HEK293T (cell line): Measurements from ENCODE around the gene FTCDNL1.

Experiments used
- CTCF ChIA-PET: fragments of 350-600 bp; formaldehyde crosslinking; extraction: SDS; loops from one replicate; lab custom pipeline; 2021; ENCODE audit warnings: antibody characterized with exemption, inconsistent platforms; lab: Yijun Ruan, JAX
- POLR2A ChIA-PET: fragments of 350-600 bp; formaldehyde crosslinking; extraction: SDS; loops from one replicate; lab custom pipeline; 2020; ENCODE audit warnings: antibody characterized with exemption, inconsistent platforms; lab: Yijun Ruan, JAX
- DNase-seq: peaks from one replicate; pipeline ENCODE4 v3.0.0; 2012; ENCODE audit warnings: mixed read lengths; ENCODE audit errors: extremely low spot score
- ARNT ChIP-seq: fragments of 450-650 bp; IDR thresholded peaks from 2 replicates; pipeline ENCODE4 v1.6.1; 2017; ENCODE audit warnings: mild to moderate bottlenecking
- BHLHE40 ChIP-seq: fragments of 450-650 bp; IDR thresholded peaks from 2 replicates; pipeline ENCODE4 v1.6.1; 2016; ENCODE audit warnings: mild to moderate bottlenecking, moderate library complexity, borderline replicate concordance
- CTBP1 ChIP-seq: fragments of 450-650 bp; IDR thresholded peaks from 2 replicates; pipeline ENCODE4 v1.6.1; 2016; ENCODE audit warnings: borderline replicate concordance
- ELF4 ChIP-seq: fragments of 450-650 bp; IDR thresholded peaks from 2 replicates; pipeline ENCODE4 v1.6.1; 2017; ENCODE audit warnings: antibody characterized with exemption
- FOXA1 ChIP-seq: fragments of 450-650 bp; IDR thresholded peaks from 2 replicates; pipeline ENCODE4 v1.6.1; 2016; ENCODE audit warnings: mild to moderate bottlenecking
- FOXK2 ChIP-seq: fragments of 450-650 bp; IDR thresholded peaks from 2 replicates; pipeline ENCODE4 v1.6.1; 2016; ENCODE audit warnings: mild to moderate bottlenecking
- FOXM1 ChIP-seq: fragments of 450-650 bp; IDR thresholded peaks from 2 replicates; pipeline ENCODE4 v1.6.1; 2017; ENCODE audit warnings: mild to moderate bottlenecking, borderline replicate concordance
- HDGF ChIP-seq: fragments of 450-650 bp; IDR thresholded peaks from 2 replicates; pipeline ENCODE4 v1.6.1; 2017; ENCODE audit warnings: antibody characterized with exemption, borderline replicate concordance
- L3MBTL2 ChIP-seq: fragments of 450-650 bp; conservative IDR thresholded peaks from 2 replicates; pipeline ENCODE4 v1.6.1; 2016; ENCODE audit warnings: mild to moderate bottlenecking
- LEF1 ChIP-seq: fragments of 450-650 bp; IDR thresholded peaks from 2 replicates; pipeline ENCODE4 v1.6.1; 2017; ENCODE audit warnings: mild to moderate bottlenecking, borderline replicate concordance
- NFRKB ChIP-seq: fragments of 450-650 bp; IDR thresholded peaks from 2 replicates; pipeline ENCODE4 v1.6.1; 2016; ENCODE audit warnings: mild to moderate bottlenecking, moderate library complexity
- PKNOX1 ChIP-seq: fragments of 450-650 bp; IDR thresholded peaks from 2 replicates; pipeline ENCODE4 v1.6.1; 2016
- SP1 ChIP-seq: fragments of 450-650 bp; IDR thresholded peaks from 2 replicates; pipeline ENCODE4 v1.6.1; 2017
- SUZ12 ChIP-seq: fragments of 450-650 bp; IDR thresholded peaks from 2 replicates; pipeline ENCODE4 v1.6.1; 2016; ENCODE audit warnings: mild to moderate bottlenecking
- TARDBP ChIP-seq: fragments of 450-650 bp; IDR thresholded peaks from 2 replicates; pipeline ENCODE4 v1.6.1; 2016
- ZNF384 ChIP-seq: fragments of 450-650 bp; IDR thresholded peaks from 2 replicates; pipeline ENCODE4 v1.6.1; 2016

FTCDNL1 gene

GRCh38 chr2:199734651-199735050 is 116.3 kb downstream of the FTCDNL1 start:
- ChIA-PET CTCF (no interaction called here), POLR2A (no interaction called here)
- no peak for DNase-seq
- TF ChIP-seq TARDBP (no peak), ELF4 (no peak), NFRKB (no peak), CTBP1 (no peak), SP1 (no peak), HDGF (no peak), FOXK2 (no peak), ZNF384 (no peak), ARNT (no peak), L3MBTL2 (no peak), SUZ12 (no peak), LEF1 (no peak), FOXM1 (no peak), BHLHE40 (no peak)

DNA sequence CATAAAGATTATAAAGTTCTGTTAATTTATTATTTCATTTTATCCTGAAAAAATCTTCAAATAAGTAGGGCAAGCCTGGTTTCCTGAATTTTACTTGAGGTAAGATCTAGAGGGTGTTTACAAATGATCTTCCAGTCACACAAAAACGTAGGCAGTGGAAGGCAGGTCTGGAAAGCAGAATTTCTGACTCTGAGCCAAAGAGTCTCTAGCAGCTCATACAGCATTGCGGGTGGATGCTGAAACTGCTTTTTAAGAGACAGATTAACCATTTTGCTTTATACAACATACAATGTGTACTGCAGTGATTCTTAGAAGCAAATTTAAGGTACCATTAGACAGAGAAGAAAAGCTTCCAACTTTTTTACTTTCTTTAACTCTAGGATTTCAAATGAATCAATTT is 117.0 kb downstream of the FTCDNL1 start:
- CTCF ChIA-PET = no interaction called here

GRCh38 chr2:199727801-199728200 is 123.2 kb downstream of the FTCDNL1 start:
- no peak for DNase-seq

More for the DNA sequence above, 117.0 kb downstream of the FTCDNL1 start:
- no peak for DNase-seq
- POLR2A ChIA-PET = no interaction called here
- TF ChIP-seq SP1 (no peak), CTBP1 (no peak), SUZ12 (no peak), TARDBP (no peak), ELF4 (no peak), LEF1 (no peak), FOXA1 (no peak), BHLHE40 (no peak), ZNF384 (no peak), FOXK2 (no peak), NFRKB (no peak), ARNT (no peak), FOXM1 (no peak), PKNOX1 (no peak)

DNA sequence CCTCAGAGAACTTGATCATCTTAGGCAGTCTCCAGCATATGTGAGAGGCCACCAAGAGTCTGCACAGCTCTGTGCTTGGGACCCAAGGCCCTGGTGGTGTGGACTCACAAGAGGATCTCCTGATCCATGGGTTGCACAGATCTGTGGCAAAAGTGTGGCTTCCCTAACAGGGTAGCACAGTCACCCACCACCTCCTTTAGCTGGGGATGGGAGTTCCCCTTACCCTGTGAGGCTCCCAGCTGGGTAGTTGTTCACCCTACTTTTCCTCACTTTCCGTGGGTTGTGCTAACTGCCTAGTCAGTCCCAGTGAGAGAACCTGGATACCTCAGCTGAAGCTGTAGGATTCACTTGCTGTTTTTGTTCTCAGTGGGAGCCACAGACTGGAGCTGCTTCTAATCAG is 123.7 kb downstream of the FTCDNL1 start:
- ChIA-PET POLR2A (no interaction called here), CTCF (interaction anchor here (0.6 kb wide), 1 partner anchor 139 kb away, joined by 6 read pairs; no protein-coding TSS in a partner anchor)
- TF ChIP-seq HDGF (no peak), ZNF384 (no peak), SP1 (no peak)
- no peak for DNase-seq

More at GRCh38 chr2:199727801-199728200, 123.2 kb downstream of the FTCDNL1 start:
- no peak for TF ChIP-seq FOXK2
- ChIA-PET POLR2A (no interaction called here), CTCF (interaction anchor here (0.6 kb wide), 1 partner anchor 139 kb away, joined by 6 read pairs; no protein-coding TSS in a partner anchor)

DNA sequence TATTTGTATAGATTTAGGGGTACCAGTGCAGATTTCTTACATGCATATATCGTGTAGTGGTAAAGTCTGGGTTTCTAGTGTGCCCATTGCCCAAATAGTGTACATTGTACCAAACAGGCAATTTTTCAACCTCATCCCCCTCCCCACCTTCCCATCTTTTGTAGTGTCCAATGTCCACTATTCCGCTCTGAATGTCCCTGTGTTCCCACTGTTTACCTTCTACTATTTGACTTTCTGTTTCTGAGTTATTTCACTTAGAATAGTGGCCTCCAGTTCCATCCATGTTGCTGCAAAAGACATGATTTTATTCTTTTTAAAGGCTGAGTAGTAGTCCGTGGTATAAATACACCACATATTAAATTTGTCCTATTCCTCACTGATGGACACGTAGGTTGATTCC is 132.9 kb downstream of the FTCDNL1 start:
- POLR2A ChIA-PET = no interaction called here
- CTCF ChIA-PET = no interaction called here
- no peak for DNase-seq
- TF ChIP-seq BHLHE40 = no peak
- TF ChIP-seq SP1 = no peak
- no peak for TF ChIP-seq FOXA1
- TF ChIP-seq HDGF = no peak
- TF ChIP-seq ARNT = no peak
- no peak for TF ChIP-seq FOXK2
- TF ChIP-seq L3MBTL2 = no peak
- TF ChIP-seq SUZ12 = no peak
- no peak for TF ChIP-seq CTBP1
- no peak for TF ChIP-seq ZNF384
- TF ChIP-seq TARDBP = no peak
- TF ChIP-seq PKNOX1 = no peak
- TF ChIP-seq NFRKB = no peak
- no peak for TF ChIP-seq LEF1
- TF ChIP-seq FOXM1 = no peak
- no peak for TF ChIP-seq ELF4

GRCh38 chr2:199717587-199717907 is 133.4 kb downstream of the FTCDNL1 start:
- ChIA-PET CTCF (no interaction called here), POLR2A (no interaction called here)
- DNase-seq = no peak
- TF ChIP-seq NFRKB (no peak), FOXM1 (no peak), ARNT (no peak)

GRCh38 chr2:199716807-199717586 is 134.0 kb downstream of the FTCDNL1 start:
- TF ChIP-seq ZNF384 = no peak
- TF ChIP-seq PKNOX1 = peak; percentile 31; the same call in 1 of the 2 replicates
- POLR2A ChIA-PET = no interaction called here
- peak; percentile 33 for DNase-seq
- CTCF ChIA-PET = no interaction called here
